SK-N-SH (cell line): ENCODE results near the gene STARD5. TPM values are rescaled to one million over a fixed set of nuclear protein-coding genes. Genes with fewer than 3 reads are reported as not detected.

Experiments
- CTCF ChIA-PET: fragments of 300-600, 350-600 bp; formaldehyde crosslinking; extraction: SDS; loops from one replicate; lab custom pipeline; 2021; lab: Yijun Ruan, JAX
- POLR2A ChIA-PET: fragments of 350-600 bp; sonication (Branson Sonifier 250); formaldehyde crosslinking; extraction: SDS; loops from one replicate; lab custom pipeline; 2020; ENCODE audit warnings: antibody characterized with exemption, inconsistent platforms; lab: Yijun Ruan, JAX
- DNase-seq: peaks from one replicate; pipeline ENCODE4 v3.0.0; 2012
- H2AFZ ChIP-seq: fragments of 200-600 bp; sonication (generic); 2 replicates; pipeline ENCODE4 v1.8.1; 2016; ENCODE audit warnings: antibody characterized with exemption, mild to moderate bottlenecking, low read depth
- H3F3A ChIP-seq: fragments of 200-600 bp; sonication (generic); replicated peaks from 2 replicates; pipeline ENCODE3; 2016; ENCODE audit warnings: antibody characterized with exemption, mild to moderate bottlenecking; ENCODE audit not compliant: insufficient read depth
- H3K27ac ChIP-seq, 2 experiments: fragments of 200-500 bp in 1 of 2; fragments of 200-600 bp in 1 of 2; sonication (Bioruptor generic) in 1 of 2; sonication (generic), shearing (Covaris generic) in 1 of 2; 2 replicates each; pipeline versions ENCODE4 v1.5.1 to v1.6.1; 2014 to 2016; ENCODE audit warnings: low read depth in 2 of 2, inconsistent platforms in 1 of 2, low read length in 1 of 2, mild to moderate bottlenecking in 1 of 2, mixed read lengths in 1 of 2
- H3K27me3 ChIP-seq: fragments of 200-600 bp; sonication (generic), shearing (Covaris generic); 2 replicates; pipeline ENCODE4 v1.6.1; 2016; ENCODE audit warnings: mixed run types; ENCODE audit not compliant: insufficient read depth
- H3K36me3 ChIP-seq, 2 experiments: fragments of 200-500 bp in 1 of 2; fragments of 200-600 bp in 1 of 2; sonication (Bioruptor generic) in 1 of 2; sonication (generic) in 1 of 2; replicated peaks in 1 of 2; 2 replicates each; pipeline versions ENCODE3 to v1.5.1; 2014 to 2016; ENCODE audit warnings: low read length in 1 of 2, mild to moderate bottlenecking in 1 of 2; ENCODE audit not compliant: insufficient read depth in 2 of 2, control insufficient read depth in 1 of 2
- H3K4me1 ChIP-seq, 2 experiments: fragments of 200-500 bp in 1 of 2; fragments of 200-600 bp in 1 of 2; sonication (Bioruptor generic) in 1 of 2; sonication (generic), shearing (Covaris generic) in 1 of 2; 2 replicates each; pipeline versions ENCODE4 v1.5.1 to v1.6.1; 2014 to 2016; ENCODE audit warnings: low read depth in 1 of 2, low read length in 1 of 2, mixed run types in 1 of 2; ENCODE audit not compliant: insufficient read depth in 2 of 2, control insufficient read depth in 1 of 2
- H3K4me2 ChIP-seq: fragments of 200-600 bp; sonication (generic), shearing (Covaris generic); 2 replicates; pipeline ENCODE4 v1.6.1; 2017; ENCODE audit warnings: mixed run types
- H3K4me3 ChIP-seq, 2 experiments: fragments of 200-500 bp in 1 of 2; fragments of 200-600 bp in 1 of 2; sonication (Bioruptor generic) in 1 of 2; sonication (generic), shearing (Covaris generic) in 1 of 2; 2 replicates each; pipeline versions ENCODE4 v1.5.1 to v1.8.1; 2014 to 2016; ENCODE audit warnings: low read depth in 2 of 2, inconsistent platforms in 1 of 2, low read length in 1 of 2, mild to moderate bottlenecking in 1 of 2, mixed read lengths in 1 of 2, moderate library complexity in 1 of 2
- H3K79me2 ChIP-seq: fragments of 200-600 bp; sonication (generic); 2 replicates; pipeline ENCODE4 v1.8.1; 2017; ENCODE audit warnings: mild to moderate bottlenecking; ENCODE audit not compliant: insufficient read depth
- H3K9ac ChIP-seq: fragments of 200-600 bp; sonication (generic); 2 replicates; pipeline ENCODE4 v1.6.1; 2017; ENCODE audit warnings: mixed run types
- H3K9me2 ChIP-seq: fragments of 200-600 bp; sonication (generic); 2 replicates; pipeline ENCODE4 v1.6.1; 2017; ENCODE audit warnings: mixed run types
- H3K9me3 ChIP-seq: fragments of 200-600 bp; sonication (generic); 2 replicates; pipeline ENCODE4 v1.6.1; 2017; ENCODE audit warnings: mixed run types, mild to moderate bottlenecking, moderate library complexity
- H4K20me1 ChIP-seq: fragments of 200-600 bp; sonication (generic); 2 replicates; pipeline ENCODE4 v1.6.1; 2017; ENCODE audit warnings: mild to moderate bottlenecking, mixed run types; ENCODE audit not compliant: insufficient read depth
- CTCF ChIP-seq: fragments of 200-600 bp; sonication (generic); IDR thresholded peaks from 2 replicates; pipeline ENCODE4 v1.6.1; 2017; ENCODE audit warnings: antibody characterized with exemption, mild to moderate bottlenecking, moderate library complexity
- EZH2phosphoT487 ChIP-seq: fragments of 200-600 bp; sonication (generic); IDR thresholded peaks from 2 replicates; pipeline ENCODE4 v1.6.1; 2017; ENCODE audit warnings: low read depth, mixed run types, mild to moderate bottlenecking, antibody characterized with exemption, moderate library complexity, borderline replicate concordance
- FOXJ3 ChIP-seq: sonication (generic); formaldehyde crosslinking; IDR thresholded peaks from 2 replicates; pipeline ENCODE4 v1.5.1; 2020; ENCODE audit warnings: mild to moderate bottlenecking, missing genetic modification reagents
- FOXM1 ChIP-seq: IDR thresholded peaks from 2 replicates; pipeline ENCODE4 v1.4.0; 2012; ENCODE audit warnings: low read depth, mild to moderate bottlenecking
- JUND ChIP-seq: IDR thresholded peaks from 2 replicates; pipeline ENCODE4 v1.4.0; 2012
- NRF1 ChIP-seq: IDR thresholded peaks from 2 replicates; pipeline ENCODE4 v1.6.1; 2012; ENCODE audit warnings: low read depth, mild to moderate bottlenecking, low read length
- RAD21 ChIP-seq: IDR thresholded peaks from 2 replicates; pipeline ENCODE4 v1.6.1; 2012; ENCODE audit warnings: mild to moderate bottlenecking, low read length
- RFX5 ChIP-seq: IDR thresholded peaks from 2 replicates; pipeline ENCODE4 v1.6.1; 2012; ENCODE audit warnings: mild to moderate bottlenecking, improper control_type of control experiment, low read length
- RXRA ChIP-seq: IDR thresholded peaks from 2 replicates; pipeline ENCODE4 v1.4.0; 2012; ENCODE audit warnings: low read depth, mild to moderate bottlenecking, borderline replicate concordance
- TAF1 ChIP-seq: IDR thresholded peaks from 2 replicates; pipeline ENCODE4 v1.6.1; 2012; ENCODE audit warnings: low read depth, mild to moderate bottlenecking, low read length, moderate library complexity, borderline replicate concordance
- TCF12 ChIP-seq: IDR thresholded peaks from 2 replicates; pipeline ENCODE4 v1.4.0; 2012
- USF1 ChIP-seq: IDR thresholded peaks from 2 replicates; pipeline ENCODE4 v1.4.0; 2012; ENCODE audit warnings: low read depth, borderline replicate concordance
- YY1 ChIP-seq: IDR thresholded peaks from 2 replicates; pipeline ENCODE4 v1.4.0; 2012; ENCODE audit warnings: low read depth, mild to moderate bottlenecking
- WGBS: methylation state at CpG from one replicate; pipeline ENCODE4 v1.1.6; 2017; ENCODE audit warnings: low lambda C conversion rate; 5-methylcytosine and 5-hydroxymethylcytosine counted together
- polyA plus RNA-seq, 3 experiments: library from polyadenylated mRNA; depleted of rRNA; stranded (reverse); fragments of >200 nt; gene quantifications; 2 replicates each; pipeline ENCODE4 v1.2.3, GENCODE V29; 2012

The STARD5 gene
- polyA plus RNA-seq, 1 of the 3 experiments (the other 2 are of a cell fraction): 1.6 TPM

DNA sequence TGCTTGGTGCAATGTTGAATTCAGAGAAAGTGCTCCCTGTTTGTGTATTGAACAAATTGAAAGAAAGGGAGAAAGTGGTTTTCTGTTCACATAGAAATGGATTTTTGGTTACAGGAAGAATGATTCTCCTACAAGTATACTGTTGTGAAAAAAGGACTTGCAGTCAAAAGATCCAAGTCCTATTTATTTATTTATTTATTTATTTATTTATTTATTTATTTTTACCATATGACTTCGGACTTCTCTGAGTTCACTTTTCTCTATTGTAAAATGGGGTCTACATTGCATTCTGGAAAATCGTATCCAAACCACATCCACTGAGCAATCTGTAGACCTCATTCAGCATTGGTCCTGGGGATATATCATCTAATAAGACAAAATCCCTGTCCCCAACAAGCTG lies 46.1 kb downstream of the STARD5 start:
- CTCF ChIA-PET: interaction anchor here (0.9 to 7.2 kb wide), 4 partner anchors 10 to 171 kb away, joined by 3 to 57 read pairs (median 6); no protein-coding TSS in a partner anchor
- Histone ChIP-seq H3K9me2 (no peaks in the 10 kb centered on the region), H3K27me3 (peaks cover 33% of the 10 kb centered on the region), H3F3A (no peaks in the 10 kb centered on the region), H3K4me2 (no peak overlapping the region), H3K4me3 (no peak overlapping the region), H4K20me1 (no peaks in the 10 kb centered on the region), H3K27ac (no peak overlapping the region), H3K79me2 (no peaks in the 10 kb centered on the region)
- WGBS: 42% methylated on average over 2 of the region's 2 CpGs
- TF ChIP-seq TCF12 (no peak), FOXM1 (no peak), RAD21 (no peak), RXRA (no peak), NRF1 (no peak), YY1 (no peak), EZH2phosphoT487 (no peak), JUND (no peak), USF1 (no peak), RFX5 (no peak)
- TF ChIP-seq, all 33 proteins: peak for 0
- H3K9me3 ChIP-seq: 0 out of 2 replicates have a peak, but pooled peaks cover 11% of the 10 kb centered on the region
- H3K36me3 ChIP-seq: no peaks in the 10 kb centered on the region
- no peaks in the 10 kb centered on the region for H3K4me1 ChIP-seq
- DNase-seq: no peak
- H2AFZ ChIP-seq: no peak overlapping the region
- POLR2A ChIA-PET: no interaction called here
- H3K9ac ChIP-seq: no peak overlapping the region

DNA sequence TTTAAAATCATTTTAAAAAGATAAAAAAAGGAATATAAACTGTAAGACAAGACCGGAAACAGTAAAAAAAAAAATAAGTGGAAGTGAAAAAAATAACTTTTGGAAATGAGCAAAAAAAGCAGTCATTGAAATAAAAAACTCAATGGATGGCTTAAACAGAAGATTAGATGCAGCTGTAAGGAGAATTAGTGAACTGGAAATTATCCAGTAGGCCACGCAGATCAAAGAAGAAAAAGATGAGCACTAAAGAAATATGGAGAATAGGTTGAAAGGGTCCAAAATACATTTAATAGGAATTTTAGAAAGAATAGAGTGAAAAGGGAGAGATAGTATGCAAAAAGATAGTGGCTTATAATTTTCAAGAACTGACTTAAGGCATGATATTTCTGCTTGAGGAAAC lies 47.0 kb downstream of the STARD5 start:
- no peaks in the 10 kb centered on the region for H3K79me2 ChIP-seq
- no peak overlapping the region for H3K9ac ChIP-seq
- H3K27me3 ChIP-seq: peaks cover 30% of the 10 kb centered on the region
- no peaks in the 10 kb centered on the region for H3K36me3 ChIP-seq
- H3K4me3 ChIP-seq: no peak overlapping the region
- no peak overlapping the region for H2AFZ ChIP-seq
- 47% methylated on average over 2 of the region's 2 CpGs for WGBS
- TF ChIP-seq TAF1 (no peak), FOXJ3 (CRISPR knock-in tag) (no peak), CTCF (no peak)
- no peaks in the 10 kb centered on the region for H3K9me2 ChIP-seq
- H3F3A ChIP-seq: no peaks in the 10 kb centered on the region
- DNase-seq: no peak
- CTCF ChIA-PET: interaction anchor here (0.7 to 7.2 kb wide), 5 partner anchors 11 to 132 kb away, joined by 3 to 173 read pairs (median 6); no protein-coding TSS in a partner anchor
- POLR2A ChIA-PET: no interaction called here
- H3K4me1 ChIP-seq: no peaks in the 10 kb centered on the region
- H4K20me1 ChIP-seq: no peaks in the 10 kb centered on the region
- 0 out of 2 replicates have a peak, but pooled peaks cover 11% of the 10 kb centered on the region for H3K9me3 ChIP-seq
- no peak overlapping the region for H3K27ac ChIP-seq
- no peak overlapping the region for H3K4me2 ChIP-seq
